Mesendoderm (in vitro differentiated cells): ENCODE data around the gene BNIP5.

Source experiments
- DNase-seq: peaks from one replicate; pipeline ENCODE4 v3.0.0; 2013
- H2AK5ac ChIP-seq: 2 replicates; pipeline ENCODE4 v1.6.1; 2013; ENCODE audit warnings: low read length, inconsistent platforms
- H2BK120ac ChIP-seq: 2 replicates; pipeline ENCODE4 v1.6.1; 2013; ENCODE audit warnings: low read depth, mild to moderate bottlenecking, low read length, moderate library complexity, mixed read lengths
- H2BK15ac ChIP-seq: replicated peaks from 2 replicates; pipeline ENCODE4 v1.6.1; 2013; ENCODE audit warnings: low read depth, mild to moderate bottlenecking, moderate library complexity
- H2BK5ac ChIP-seq: 2 replicates; pipeline ENCODE4 v1.6.1; 2013; ENCODE audit warnings: low read length, inconsistent platforms
- H3K18ac ChIP-seq: 2 replicates; pipeline ENCODE4 v1.6.1; 2013; ENCODE audit warnings: mild to moderate bottlenecking, low read length, mixed read lengths
- H3K23ac ChIP-seq: one replicate; pipeline ENCODE4 v1.6.1; 2013; ENCODE audit warnings: low read length
- H3K27ac ChIP-seq: 2 replicates; pipeline ENCODE4 v1.5.1; 2013; ENCODE audit warnings: low read depth, mild to moderate bottlenecking, inconsistent platforms, low read length, moderate library complexity
- H3K27me3 ChIP-seq: 2 replicates; pipeline ENCODE4 v1.6.1; 2013; ENCODE audit warnings: low read length, control low read depth, mild to moderate bottlenecking, inconsistent platforms; ENCODE audit not compliant: insufficient read depth, poor library complexity
- H3K36me3 ChIP-seq: 2 replicates; pipeline ENCODE4 v1.6.1; 2013; ENCODE audit warnings: low read length, inconsistent platforms; ENCODE audit not compliant: control insufficient read depth, insufficient read depth
- H3K4ac ChIP-seq: one replicate; pipeline ENCODE4 v1.6.1; 2013; ENCODE audit warnings: low read depth, mild to moderate bottlenecking, low read length, moderate library complexity
- H3K4me1 ChIP-seq: 2 replicates; pipeline ENCODE4 v1.6.1; 2013; ENCODE audit warnings: low read depth, low read length, inconsistent platforms; ENCODE audit not compliant: control insufficient read depth
- H3K4me2 ChIP-seq: 2 replicates; pipeline ENCODE4 v1.6.1; 2013; ENCODE audit warnings: low read length
- H3K4me3 ChIP-seq: 2 replicates; pipeline ENCODE4 v1.5.1; 2013; ENCODE audit warnings: mild to moderate bottlenecking, low read length
- H3K56ac ChIP-seq: one replicate; pipeline ENCODE4 v1.6.1; 2013; ENCODE audit warnings: low read length
- H3K79me1 ChIP-seq: 2 replicates; pipeline ENCODE4 v1.6.1; 2013; ENCODE audit warnings: low read length, inconsistent platforms
- H3K79me2 ChIP-seq: 2 replicates; pipeline ENCODE4 v1.6.1; 2013; ENCODE audit warnings: mild to moderate bottlenecking, low read length; ENCODE audit not compliant: control insufficient read depth, insufficient read depth
- H3K9ac ChIP-seq: 2 replicates; pipeline ENCODE4 v1.6.1; 2013; ENCODE audit warnings: low read length, inconsistent platforms
- H4K5ac ChIP-seq: one replicate; pipeline ENCODE4 v1.6.1; 2013; ENCODE audit warnings: low read length
- H4K8ac ChIP-seq: one replicate; pipeline ENCODE4 v1.6.1; 2013; ENCODE audit warnings: low read depth, mild to moderate bottlenecking, control low read depth, low read length, moderate library complexity
- WGBS: extraction: QIAGEN DNeasy Blood & Tissue Kit; methylation state at CpG from one replicate; pipeline ENCODE4 v1.1.7; 2013; ENCODE audit warnings: low lambda C conversion rate, missing lambda C conversion rate; ENCODE audit not compliant: insufficient coverage; ENCODE audit errors: extremely low coverage; 5-methylcytosine and 5-hydroxymethylcytosine counted together

Gene BNIP5

GRCh38 chr6:36276581-36277536 lies 59.8 kb downstream of the BNIP5 start:
- Histone ChIP-seq H3K79me2 (no peaks in the 10 kb centered on the region), H3K27ac (no peak overlapping the region), H3K9ac (no peak overlapping the region), H3K27me3 (no peaks in the 10 kb centered on the region), H3K18ac (no peak overlapping the region), H2BK120ac (no peak overlapping the region), H3K4me3 (no peak overlapping the region), H4K8ac (no peak overlapping the region), H3K4ac (no peak overlapping the region), H3K4me2 (no peak overlapping the region), H2AK5ac (no peak overlapping the region), H2BK5ac (no peak overlapping the region), H4K5ac (no peak overlapping the region), H3K36me3 (no peaks in the 10 kb centered on the region), H3K23ac (peak overlapping the region; percentile 66), H3K79me1 (no peaks in the 10 kb centered on the region), H3K4me1 (no peaks in the 10 kb centered on the region), H3K56ac (no peak overlapping the region), H2BK15ac (no peak overlapping the region)
- WGBS, result no CpG with 5 or more reads among the region's 13 CpGs
- no peak for DNase-seq

GRCh38 chr6:36273802-36274514 lies 62.7 kb downstream of the BNIP5 start:
- H3K4me3 ChIP-seq, result no peak overlapping the region
- no peak overlapping the region for H3K9ac ChIP-seq
- no peak overlapping the region for H2BK5ac ChIP-seq
- H3K23ac ChIP-seq, result no peak overlapping the region
- H3K56ac ChIP-seq, result peak overlapping the region; percentile 2
- no peaks in the 10 kb centered on the region for H3K79me2 ChIP-seq
- H3K27me3 ChIP-seq, result no peaks in the 10 kb centered on the region
- no peaks in the 10 kb centered on the region for H3K36me3 ChIP-seq
- no peak overlapping the region for H3K18ac ChIP-seq
- H3K4me2 ChIP-seq, result no peak overlapping the region
- no peak overlapping the region for H2AK5ac ChIP-seq
- no peak overlapping the region for H4K5ac ChIP-seq
- H3K4ac ChIP-seq, result no peak overlapping the region
- no peaks in the 10 kb centered on the region for H3K4me1 ChIP-seq
- no peak for DNase-seq
- H2BK15ac ChIP-seq, result no peak overlapping the region
- no peak overlapping the region for H2BK120ac ChIP-seq
- WGBS, result no CpG with 5 or more reads among the region's 15 CpGs
- H3K27ac ChIP-seq, result no peak overlapping the region
- H3K79me1 ChIP-seq, result no peaks in the 10 kb centered on the region
- H4K8ac ChIP-seq, result no peak overlapping the region

DNA sequence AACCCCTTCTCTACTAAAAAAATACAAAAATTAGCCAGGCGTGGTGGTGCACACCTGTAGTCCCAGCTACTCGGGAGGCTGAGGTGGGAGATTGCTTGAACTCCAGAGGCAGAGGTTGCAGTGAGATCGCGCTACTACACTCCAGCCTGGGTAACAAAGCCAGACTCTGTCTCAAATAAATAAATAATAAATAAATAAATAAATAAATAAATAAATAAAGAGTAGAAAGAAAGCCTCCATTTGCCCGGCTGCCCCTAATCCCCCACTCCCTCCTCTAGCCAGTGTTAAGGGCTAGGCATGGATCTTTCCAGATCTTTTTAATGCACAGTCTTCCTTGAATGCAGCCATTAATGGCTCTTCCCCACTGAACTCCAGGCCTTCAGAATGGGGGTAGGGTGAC lies 63.6 kb downstream of the BNIP5 start:
- no peak overlapping the region for H3K4me2 ChIP-seq
- no peak overlapping the region for H2BK5ac ChIP-seq
- WGBS, result no CpG with 5 or more reads among the region's 5 CpGs
- no peak overlapping the region for H3K18ac ChIP-seq
- H3K23ac ChIP-seq, result peak overlapping the region; percentile 18
- no peak overlapping the region for H3K4me3 ChIP-seq
- H2BK15ac ChIP-seq, result no peak overlapping the region
- no peaks in the 10 kb centered on the region for H3K4me1 ChIP-seq
- no peak overlapping the region for H2BK120ac ChIP-seq
- no peaks in the 10 kb centered on the region for H3K36me3 ChIP-seq
- no peak overlapping the region for H3K4ac ChIP-seq
- H3K27me3 ChIP-seq, result no peaks in the 10 kb centered on the region
- no peak overlapping the region for H4K5ac ChIP-seq
- H3K27ac ChIP-seq, result no peak overlapping the region
- H2AK5ac ChIP-seq, result no peak overlapping the region
- no peak overlapping the region for H3K9ac ChIP-seq
- H4K8ac ChIP-seq, result no peak overlapping the region
- H3K56ac ChIP-seq, result no peak overlapping the region
- H3K79me2 ChIP-seq, result no peaks in the 10 kb centered on the region
- DNase-seq, result no peak
- H3K79me1 ChIP-seq, result no peaks in the 10 kb centered on the region

- Histone ChIP-seq H3K18ac (no peak overlapping the region), H2BK15ac (no peak overlapping the region), H3K23ac (no peak overlapping the region), H3K4me2 (no peak overlapping the region), H3K27me3 (no peaks in the 10 kb centered on the region), H2BK120ac (no peak overlapping the region), H3K56ac (no peak overlapping the region), H4K8ac (no peak overlapping the region), H3K36me3 (no peaks in the 10 kb centered on the region), H3K79me1 (no peaks in the 10 kb centered on the region), H2AK5ac (no peak overlapping the region), H4K5ac (no peak overlapping the region), H3K4me1 (no peaks in the 10 kb centered on the region), H3K4me3 (no peak overlapping the region), H2BK5ac (no peak overlapping the region), H3K27ac (no peak overlapping the region), H3K9ac (no peak overlapping the region), H3K79me2 (no peaks in the 10 kb centered on the region), H3K4ac (no peak overlapping the region)
- DNase-seq, result peak; percentile 51
- whole genome bisulfite sequencing, result no CpG with 5 or more reads among the region's 8 CpGs
These were observed 64.5 kb downstream of the BNIP5 start for GRCh38 chr6:36272234-36272633.

DNA sequence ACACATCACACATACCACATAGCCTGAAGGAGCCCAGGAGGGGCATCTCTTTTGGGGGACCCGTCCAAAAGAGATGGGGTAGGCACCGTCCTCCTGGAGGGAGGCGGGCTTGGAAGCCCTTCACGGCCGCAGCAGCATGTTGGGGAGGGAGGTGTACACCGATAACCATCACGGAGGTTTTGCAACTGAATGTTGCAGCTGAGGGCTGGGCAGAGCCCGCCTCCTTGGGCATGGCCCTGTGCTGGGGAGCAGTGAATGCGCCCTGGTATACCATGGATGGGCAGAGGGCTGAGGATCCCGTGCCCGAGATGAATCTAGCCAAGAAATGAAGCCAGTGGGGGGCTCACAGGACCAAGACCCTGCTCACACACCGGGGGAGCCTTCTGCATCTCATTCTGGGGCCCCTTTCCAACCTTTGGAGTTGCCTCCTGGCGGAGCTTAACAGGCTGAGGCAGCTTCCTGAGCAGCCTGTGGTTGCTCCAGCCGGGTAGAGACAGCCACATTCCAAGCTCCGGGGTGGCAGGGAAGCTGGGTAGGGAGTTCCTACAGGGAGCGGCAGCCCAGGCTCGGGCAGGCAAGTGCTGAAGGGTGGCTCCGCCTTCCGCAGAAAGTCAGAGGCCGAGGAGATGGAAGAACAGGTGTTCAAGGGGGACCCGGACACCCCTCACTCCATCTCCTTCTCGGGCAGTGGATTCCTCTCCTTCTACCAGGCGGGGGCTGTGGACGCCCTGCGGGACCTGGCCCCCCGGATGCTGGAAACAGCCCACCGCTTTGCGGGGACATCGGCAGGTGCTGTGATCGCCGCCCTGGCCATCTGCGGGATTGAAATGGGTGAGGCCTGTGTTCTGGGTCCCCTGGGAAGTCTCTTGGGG lies 66.6 kb downstream of the BNIP5 start, which contains the start of gene PNPLA1:
Gene PNPLA1, plus strand, starts transcription at position 227 of the 872 bp plus-strand sequence. Its CDS starts 400 bp downstream, at position 627.
- Histone ChIP-seq H2BK120ac (no peak within 1 kb of the TSS), H3K27ac (no peak within 1 kb of the TSS), H4K8ac (no peak within 1 kb of the TSS), H3K56ac (no peak within 1 kb of the TSS), H2BK5ac (no peak within 1 kb of the TSS), H4K5ac (no peak within 1 kb of the TSS), H3K4me2 (no peak within 1 kb of the TSS), H3K4me1 (no peaks in the 10 kb centered on the region), H3K4ac (no peak within 1 kb of the TSS), H3K18ac (no peak within 1 kb of the TSS), H3K9ac (no peak within 1 kb of the TSS), H2AK5ac (no peak within 1 kb of the TSS), H3K23ac (no peak within 1 kb of the TSS), H3K27me3 (no peaks in the 10 kb centered on the region), H3K79me1 (no peaks in the 10 kb centered on the region), H3K36me3 (no peaks in the 10 kb centered on the region), H2BK15ac (no peak within 1 kb of the TSS), H3K79me2 (no peaks in the 10 kb centered on the region), H3K4me3 (no peak within 1 kb of the TSS)
- DNase-seq, result peak; percentile 35
- WGBS, result no CpG with 5 or more reads among the region's 32 CpGs
